ENCODE data around the gene TMEM140. TPM values are rescaled to one million over a fixed set of nuclear protein-coding genes. Genes with fewer than 3 reads are reported as not detected.

TMEM140 gene
- total and polyA plus RNA-seq, 4 donors = 16.1 to 35.2 (median 18.6) TPM

- H3K9me3 ChIP-seq (ENCODE audit: control insufficient read depth in 4 of 4, insufficient read depth in 3 of 4, low read length in 3 of 4) = peaks cover 0 to 2% (median 0%) of the 10 kb centered on the region in 4 donors
- no peak overlapping the region for H3K27ac ChIP-seq (ENCODE audit: low read depth in 1 of 2, low read length in 1 of 2)
- H3K36me3 ChIP-seq (ENCODE audit: control insufficient read depth in 4 of 4, insufficient read depth in 4 of 4, low read length in 4 of 4) = peaks cover 16 to 55% (median 22%) of the 10 kb centered on the region in 4 donors
- no peak overlapping the region for H3K4me3 ChIP-seq
- TF ChIP-seq CTCF (IDR thresholded peaks at IDR 0.05; ENCODE audit: control extremely low read depth, extremely low read depth) = no peak
- H3K27me3 ChIP-seq (ENCODE audit: control insufficient read depth in 3 of 3, insufficient read depth in 3 of 3, low read length in 2 of 3) = no peaks in the 10 kb centered on the region
- H3K4me1 ChIP-seq (ENCODE audit: control insufficient read depth in 5 of 5, insufficient read depth in 5 of 5, low read length in 5 of 5) = peaks cover 0 to 1% (median 0%) of the 10 kb centered on the region in 5 donors
- DNase-seq (no peak), ATAC-seq (ENCODE audit: insufficient read depth, low FRiP score) (peak; percentile 2)
- WGBS, 2 donors = 91 to 92% methylated on average over 10 of the region's 10 CpGs
- H3K9ac ChIP-seq (ENCODE audit: insufficient read depth in 1 of 2, low read length in 2 of 2) = no peak overlapping the region
Measured at GRCh38 chr7:135193615-135194081, 45.8 kb downstream of the TMEM140 start.

- H3K4me1 ChIP-seq (ENCODE audit: control insufficient read depth in 5 of 5, insufficient read depth in 5 of 5, low read length in 5 of 5) = peaks cover 0 to 4% (median 0%) of the 10 kb centered on the region in 5 donors
- H3K27me3 ChIP-seq (ENCODE audit: control insufficient read depth in 3 of 3, insufficient read depth in 3 of 3, low read length in 2 of 3) = no peaks in the 10 kb centered on the region
- ATAC-seq (ENCODE audit: insufficient read depth, low FRiP score) (no peak), DNase-seq (no peak)
- peaks cover 0 to 2% (median 0%) of the 10 kb centered on the region in 4 donors for H3K9me3 ChIP-seq (ENCODE audit: control insufficient read depth in 4 of 4, insufficient read depth in 3 of 4, low read length in 3 of 4)
- H3K36me3 ChIP-seq (ENCODE audit: control insufficient read depth in 4 of 4, insufficient read depth in 4 of 4, low read length in 4 of 4) = peaks cover 20 to 56% (median 25%) of the 10 kb centered on the region in 4 donors
- WGBS, 2 donors = 92 to 93% methylated on average over 12 of the region's 12 CpGs
- no peak for TF ChIP-seq CTCF (IDR thresholded peaks at IDR 0.05; ENCODE audit: control extremely low read depth, extremely low read depth)
- H3K9ac ChIP-seq (ENCODE audit: insufficient read depth in 1 of 2, low read length in 2 of 2) = no peak overlapping the region
- no peak overlapping the region for H3K4me3 ChIP-seq
- H3K27ac ChIP-seq (ENCODE audit: low read depth in 1 of 2, low read length in 1 of 2) = no peak overlapping the region
Measured at GRCh38 chr7:135194494-135195095, 46.7 kb downstream of the TMEM140 start.

- Histone ChIP-seq H3K9ac (ENCODE audit: insufficient read depth in 1 of 2, low read length in 2 of 2) (no peak overlapping the region), H3K27ac (ENCODE audit: low read depth in 1 of 2, low read length in 1 of 2) (no peak overlapping the region), H3K27me3 (ENCODE audit: control insufficient read depth in 3 of 3, insufficient read depth in 3 of 3, low read length in 2 of 3) (no peaks in the 10 kb centered on the region), H3K36me3 (ENCODE audit: control insufficient read depth in 4 of 4, insufficient read depth in 4 of 4, low read length in 4 of 4) (peaks cover 23 to 54% (median 27%) of the 10 kb centered on the region in 4 donors), H3K9me3 (ENCODE audit: control insufficient read depth in 4 of 4, insufficient read depth in 3 of 4, low read length in 3 of 4) (peaks cover 0 to 2% (median 0%) of the 10 kb centered on the region in 4 donors), H3K4me3 (no peak overlapping the region), H3K4me1 (ENCODE audit: control insufficient read depth in 5 of 5, insufficient read depth in 5 of 5, low read length in 5 of 5) (peaks cover 0 to 4% (median 0%) of the 10 kb centered on the region in 5 donors)
- ATAC-seq (ENCODE audit: insufficient read depth, low FRiP score) (no peak), DNase-seq (no peak)
- WGBS, 2 donors = 91 to 94% methylated on average over 4 of the region's 4 CpGs
- no peak for TF ChIP-seq CTCF (IDR thresholded peaks at IDR 0.05; ENCODE audit: control extremely low read depth, extremely low read depth)
Measured at GRCh38 chr7:135195156-135195555, 47.3 kb downstream of the TMEM140 start.

Data from lung (tissue), 12 donors.